H9 (cell line): ENCODE measurements around the gene CCDC172. TPM values are rescaled to one million over a fixed set of nuclear protein-coding genes. Genes with fewer than 3 reads are reported as not detected.

Experiments used
- DNase-seq: peaks from one replicate; pipeline ENCODE4 v3.0.0-alpha.2; 2017
- H2AFZ ChIP-seq: one replicate; pipeline ENCODE4 v1.6.1; 2013; ENCODE audit warnings: mild to moderate bottlenecking, low read length, control low read depth, moderate library complexity
- H2AK5ac ChIP-seq: 2 replicates; pipeline ENCODE4 v1.6.1; 2013; ENCODE audit warnings: low read length, control low read depth, mixed read lengths; ENCODE audit not compliant: insufficient read length
- H2BK120ac ChIP-seq: one replicate; pipeline ENCODE4 v1.6.1; 2013; ENCODE audit warnings: low read depth, mild to moderate bottlenecking, low read length, control low read depth, inconsistent platforms; ENCODE audit not compliant: poor library complexity, severe bottlenecking
- H2BK12ac ChIP-seq: 2 replicates; pipeline ENCODE4 v1.6.1; 2013; ENCODE audit warnings: low read length, control low read depth, mixed read lengths, low read depth; ENCODE audit not compliant: insufficient read length
- H2BK15ac ChIP-seq: 2 replicates; pipeline ENCODE4 v1.6.1; 2013; ENCODE audit warnings: low read depth, low read length, control low read depth
- H2BK20ac ChIP-seq: one replicate; pipeline ENCODE4 v1.6.1; 2013; ENCODE audit warnings: low read depth, mild to moderate bottlenecking, low read length, control low read depth, inconsistent platforms; ENCODE audit not compliant: poor library complexity, severe bottlenecking
- H2BK5ac ChIP-seq: 2 replicates; pipeline ENCODE4 v1.6.1; 2013; ENCODE audit warnings: low read length, control low read depth, mixed read lengths; ENCODE audit not compliant: insufficient read length
- H3K14ac ChIP-seq: 2 replicates; pipeline ENCODE4 v1.6.1; 2013; ENCODE audit warnings: low read length, control low read depth; ENCODE audit not compliant: insufficient read depth
- H3K18ac ChIP-seq: 2 replicates; pipeline ENCODE4 v1.6.1; 2013; ENCODE audit warnings: low read depth, mild to moderate bottlenecking, mixed read lengths, low read length, control low read depth; ENCODE audit not compliant: insufficient read length
- H3K23ac ChIP-seq: 2 replicates; pipeline ENCODE4 v1.6.1; 2013; ENCODE audit warnings: low read length, control low read depth, mixed read lengths, low read depth; ENCODE audit not compliant: insufficient read length
- H3K23me2 ChIP-seq: 2 replicates; pipeline ENCODE4 v1.6.1; 2013; ENCODE audit warnings: low read depth, mild to moderate bottlenecking, mixed read lengths, low read length, control low read depth; ENCODE audit not compliant: insufficient read length, poor library complexity, severe bottlenecking
- H3K27ac ChIP-seq: 2 replicates; pipeline ENCODE4 v1.5.1; 2013; ENCODE audit warnings: low read length, control low read depth, mixed read lengths, low read depth; ENCODE audit not compliant: insufficient read length
- H3K27me3 ChIP-seq: 2 replicates; pipeline ENCODE4 v1.6.1; 2013; ENCODE audit warnings: low read length, control low read depth, inconsistent platforms; ENCODE audit not compliant: insufficient read depth
- H3K4ac ChIP-seq: 2 replicates; pipeline ENCODE4 v1.6.1; 2013; ENCODE audit warnings: low read depth, mild to moderate bottlenecking, control low read depth, inconsistent platforms, low read length, moderate library complexity
- H3K4me1 ChIP-seq: 2 replicates; pipeline ENCODE4 v1.6.1; 2013; ENCODE audit warnings: low read length, control low read depth, inconsistent platforms; ENCODE audit not compliant: insufficient read depth
- H3K4me2 ChIP-seq: 2 replicates; pipeline ENCODE4 v1.6.1; 2013; ENCODE audit warnings: low read length, control low read depth, mixed read lengths; ENCODE audit not compliant: insufficient read length, insufficient read depth
- H3K56ac ChIP-seq: 2 replicates; pipeline ENCODE4 v1.6.1; 2013; ENCODE audit warnings: low read depth, mild to moderate bottlenecking, mixed read lengths, low read length, control low read depth; ENCODE audit not compliant: insufficient read length
- H3K79me1 ChIP-seq: 2 replicates; pipeline ENCODE4 v1.6.1; 2013; ENCODE audit warnings: low read depth, mild to moderate bottlenecking, moderate library complexity, low read length, control low read depth, inconsistent platforms; ENCODE audit not compliant: insufficient read depth, poor library complexity, severe bottlenecking
- H3K79me2 ChIP-seq: 2 replicates; pipeline ENCODE4 v1.6.1; 2013; ENCODE audit warnings: low read length, control low read depth, inconsistent platforms; ENCODE audit not compliant: insufficient read depth
- H3K9ac ChIP-seq: 2 replicates; pipeline ENCODE4 v1.6.1; 2013; ENCODE audit warnings: low read length, control low read depth, mixed read lengths; ENCODE audit not compliant: insufficient read length; ENCODE audit errors: extremely low read depth
- H3K9me3 ChIP-seq: one replicate; pipeline ENCODE4 v1.6.1; 2013; ENCODE audit warnings: low read depth, low read length, inconsistent platforms; ENCODE audit not compliant: control insufficient read depth
- H3T11ph ChIP-seq: one replicate; pipeline ENCODE4 v1.6.1; 2013; ENCODE audit warnings: mild to moderate bottlenecking, low read length, control low read depth, inconsistent platforms
- H4K20me1 ChIP-seq: one replicate; pipeline ENCODE4 v1.6.1; 2013; ENCODE audit not compliant: control insufficient read depth, insufficient read length, insufficient read depth
- H4K5ac ChIP-seq: 2 replicates; pipeline ENCODE4 v1.6.1; 2013; ENCODE audit warnings: low read depth, mild to moderate bottlenecking, mixed read lengths, low read length, control low read depth; ENCODE audit not compliant: insufficient read length
- H4K8ac ChIP-seq: replicated peaks from 2 replicates; pipeline ENCODE4 v1.6.1; 2013; ENCODE audit warnings: low read length, control low read depth, mixed read lengths, low read depth; ENCODE audit not compliant: insufficient read length
- H4K91ac ChIP-seq: 2 replicates; pipeline ENCODE4 v1.6.1; 2013; ENCODE audit warnings: low read depth, mild to moderate bottlenecking, moderate library complexity, mixed read lengths, low read length, control low read depth; ENCODE audit not compliant: insufficient read length
- H3K27ac Mint-ChIP-seq, 3 experiments: 2 replicates in 2 of 3; 3 replicates in 1 of 3; pipeline ENCODE4 v1.8.0; 2020 to 2021; ENCODE audit warnings: mixed read lengths in 3 of 3, mild to moderate bottlenecking in 1 of 3, moderate library complexity in 1 of 3
- H3K27me3 Mint-ChIP-seq: 2 replicates; pipeline ENCODE4 v1.8.0; 2021; ENCODE audit warnings: low read depth, mild to moderate bottlenecking, moderate library complexity, mixed read lengths
- H3K36me3 Mint-ChIP-seq, 3 experiments: 2 replicates in 2 of 3; 3 replicates in 1 of 3; pipeline ENCODE4 v1.8.0; 2020 to 2021; ENCODE audit warnings: low read depth in 3 of 3, mixed read lengths in 3 of 3; ENCODE audit not compliant: insufficient read depth in 1 of 3
- H3K4me1 Mint-ChIP-seq, 2 experiments: 2 replicates each; pipeline ENCODE4 v1.8.0; 2020; ENCODE audit warnings: mixed read lengths in 2 of 2
- H3K4me3 Mint-ChIP-seq, 2 experiments: 2 replicates in 1 of 2; 3 replicates in 1 of 2; pipeline ENCODE4 v1.8.0; 2020 to 2021; ENCODE audit warnings: mild to moderate bottlenecking in 2 of 2, mixed read lengths in 2 of 2, moderate library complexity in 1 of 2
- H3K9me3 Mint-ChIP-seq, 2 experiments: 2 replicates in 1 of 2; 3 replicates in 1 of 2; pipeline ENCODE4 v1.8.0; 2020; ENCODE audit warnings: mild to moderate bottlenecking in 2 of 2, mixed read lengths in 2 of 2, moderate library complexity in 1 of 2
- WGBS: extraction: QIAGEN DNeasy Blood & Tissue Kit; methylation state at CpG from one replicate; pipeline ENCODE4 v1.1.7; 2013; ENCODE audit warnings: missing lambda C conversion rate, low lambda C conversion rate, mixed read lengths; ENCODE audit not compliant: insufficient read length; ENCODE audit errors: extremely low coverage; 5-methylcytosine and 5-hydroxymethylcytosine counted together
- total RNA-seq: library from RNA; stranded (reverse); gene quantifications from 2 replicates; pipeline ENCODE4 v1.2.1, GENCODE V29; 2021
- TF ChIP-seq, protein P1 (sequence below): fragments of 200-600 bp; sonication (generic); conservative IDR thresholded peaks from 3 replicates; pipeline ENCODE4 v1.8.0; 2021; ENCODE audit warnings: antibody characterized with exemption, mild to moderate bottlenecking

CCDC172 gene
- total RNA-seq, 1 experiment from 2014 or later = 1.3 TPM

- Histone ChIP-seq H3T11ph (no peak overlapping the region), H3K14ac (no peak overlapping the region), H2BK120ac (no peak overlapping the region), H4K5ac (no peak overlapping the region), H3K9ac (no peak overlapping the region), H3K4me1 (0 out of 2 replicates have a peak, but pooled peaks cover 3% of the 10 kb centered on the region), H2BK12ac (no peak overlapping the region), H3K9me3 (no peaks in the 10 kb centered on the region), H2BK15ac (no peak overlapping the region), H3K4me2 (no peak overlapping the region), H3K18ac (no peak overlapping the region), H3K79me2 (no peaks in the 10 kb centered on the region), H3K27ac (no peak overlapping the region), H2BK20ac (no peak overlapping the region), H3K27me3 (no peaks in the 10 kb centered on the region), H3K4ac (no peak overlapping the region), H3K23ac (no peak overlapping the region), H2AFZ (no peak overlapping the region), H2BK5ac (no peak overlapping the region), H3K56ac (no peak overlapping the region), H3K79me1 (no peaks in the 10 kb centered on the region), H4K91ac (no peak overlapping the region), H2AK5ac (no peak overlapping the region), H4K8ac (no peak overlapping the region), H3K23me2 (no peaks in the 10 kb centered on the region), H4K20me1 (no peaks in the 10 kb centered on the region)
- no peaks in the 10 kb centered on the region for H3K9me3 Mint-ChIP-seq
- H3K27me3 Mint-ChIP-seq = no peaks in the 10 kb centered on the region
- H3K27ac Mint-ChIP-seq = no peak overlapping the region
- H3K4me3 Mint-ChIP-seq = no peak overlapping the region
- no peak for DNase-seq
- no CpG with 5 or more reads among the region's 1 CpG for WGBS
- no peaks in the 10 kb centered on the region; a peak in 1 of 7 replicates for H3K36me3 Mint-ChIP-seq
- TF ChIP-seq, protein P1, sequence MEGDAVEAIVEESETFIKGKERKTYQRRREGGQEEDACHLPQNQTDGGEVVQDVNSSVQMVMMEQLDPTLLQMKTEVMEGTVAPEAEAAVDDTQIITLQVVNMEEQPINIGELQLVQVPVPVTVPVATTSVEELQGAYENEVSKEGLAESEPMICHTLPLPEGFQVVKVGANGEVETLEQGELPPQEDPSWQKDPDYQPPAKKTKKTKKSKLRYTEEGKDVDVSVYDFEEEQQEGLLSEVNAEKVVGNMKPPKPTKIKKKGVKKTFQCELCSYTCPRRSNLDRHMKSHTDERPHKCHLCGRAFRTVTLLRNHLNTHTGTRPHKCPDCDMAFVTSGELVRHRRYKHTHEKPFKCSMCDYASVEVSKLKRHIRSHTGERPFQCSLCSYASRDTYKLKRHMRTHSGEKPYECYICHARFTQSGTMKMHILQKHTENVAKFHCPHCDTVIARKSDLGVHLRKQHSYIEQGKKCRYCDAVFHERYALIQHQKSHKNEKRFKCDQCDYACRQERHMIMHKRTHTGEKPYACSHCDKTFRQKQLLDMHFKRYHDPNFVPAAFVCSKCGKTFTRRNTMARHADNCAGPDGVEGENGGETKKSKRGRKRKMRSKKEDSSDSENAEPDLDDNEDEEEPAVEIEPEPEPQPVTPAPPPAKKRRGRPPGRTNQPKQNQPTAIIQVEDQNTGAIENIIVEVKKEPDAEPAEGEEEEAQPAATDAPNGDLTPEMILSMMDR = no peak
- H3K4me1 Mint-ChIP-seq = peaks cover 30 to 33% of the 10 kb centered on the region in 2 experiments
Observed at GRCh38 chr10:116329153-116329552, 4.9 kb downstream of the CCDC172 start.
